Frontal cortex (tissue), 4 donors: ENCODE results near the gene AGBL4. TPM values are rescaled to one million over a fixed set of nuclear protein-coding genes. Genes with fewer than 3 reads are reported as not detected.
A peak's percentile ranks its signal among the peaks of the same experiment; 100 is the strongest.
"Not testable (repeated sequence)": the region's sequence is repeated elsewhere in the genome, so short reads cannot be mapped to it uniquely, and the experiment has no call there.

Experiments
- DNase-seq, 2 donors: peaks; one replicate each; pipeline ENCODE4 v3.0.0; 2012; ENCODE audit warnings: low spot score in 2 of 2
- FAIRE-seq: peaks from 2 replicates; lab custom pipeline; 2012; peaks lifted over from hg19 to GRCh38; lab: Jason Lieb, UNC
- total RNA-seq: library from RNA; depleted of rRNA; stranded (reverse); fragments of >200 nt; gene quantifications from one replicate; pipeline ENCODE4 v1.2.3, GENCODE V29; 2014
- donor health status: control.
- donor health status: control.
- donor health status: control.

Gene AGBL4
- total RNA-seq, 1 donor from 2014 or later, result 3.3 TPM

DNA sequence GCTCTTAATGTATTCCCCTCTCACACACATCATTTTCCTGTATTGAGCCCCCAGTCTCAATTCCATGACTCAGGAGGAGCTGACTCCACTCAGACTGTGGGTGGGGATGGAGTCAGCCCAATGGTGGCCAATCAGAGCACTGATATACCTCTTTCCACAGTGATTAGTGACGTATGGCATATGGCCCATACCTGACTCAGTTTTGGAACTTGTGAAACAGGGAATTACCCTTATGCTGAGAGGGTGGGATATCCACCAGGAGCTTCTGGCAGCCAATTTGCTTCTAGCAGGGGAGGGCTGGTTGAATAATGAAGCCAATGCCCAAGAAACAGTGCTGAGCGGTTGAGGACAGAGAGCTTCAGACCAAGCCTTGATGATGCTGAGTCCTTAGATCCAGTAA lies 1465.4 kb downstream of the AGBL4 start:
- FAIRE-seq (no peak), DNase-seq (no peak)

DNA sequence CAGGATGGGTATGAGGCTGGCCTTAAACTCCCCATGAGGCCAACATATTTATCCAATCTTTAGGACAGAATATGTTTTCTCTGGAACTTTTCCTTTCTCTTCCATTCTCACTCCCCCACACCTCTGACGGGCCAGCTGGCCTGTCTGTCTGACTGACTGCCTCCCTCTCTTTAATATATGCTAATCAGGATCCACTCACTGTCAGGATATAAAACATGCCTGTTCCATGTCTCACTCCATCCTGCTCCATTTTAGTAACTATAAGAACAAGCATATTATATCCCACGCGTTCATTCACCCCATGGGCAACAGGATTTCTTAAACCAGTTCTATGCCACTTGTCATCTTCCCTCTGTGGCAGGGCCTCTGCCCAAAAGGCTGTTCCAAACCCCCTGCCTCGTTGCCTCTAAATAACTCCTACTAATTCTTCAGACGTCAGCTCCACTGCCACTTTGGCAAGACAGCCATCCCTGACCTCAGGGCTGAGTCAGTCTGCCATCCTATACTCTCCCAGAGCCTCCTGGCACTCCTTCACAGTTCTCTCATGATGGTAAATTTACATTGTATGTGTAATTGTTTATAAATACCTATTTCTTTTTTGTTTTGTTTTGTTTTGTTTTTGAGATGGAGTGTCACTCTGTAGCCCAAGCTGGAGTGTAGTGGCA lies 1467.4 kb downstream of the AGBL4 start:
- FAIRE-seq, result no peak

DNA sequence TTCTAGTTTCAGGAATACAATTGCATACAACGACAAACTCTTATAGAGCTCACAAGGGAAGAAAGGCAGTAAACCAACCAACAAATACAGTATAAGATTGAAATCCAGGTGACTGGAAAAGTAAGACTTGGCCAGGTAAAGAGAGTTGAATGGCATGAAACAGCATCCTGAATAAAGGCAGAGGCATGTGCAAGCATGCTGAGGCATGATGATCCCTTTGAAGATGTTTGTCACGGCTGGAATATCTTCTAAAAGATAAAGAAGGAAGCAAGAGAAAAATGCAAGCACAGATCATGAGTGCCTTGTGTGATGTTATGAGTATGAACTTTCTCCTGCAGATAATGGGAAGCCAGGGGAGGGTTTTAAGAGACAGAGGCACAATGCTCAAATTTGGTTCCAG lies 1468.5 kb downstream of the AGBL4 start:
- FAIRE-seq (no peak), DNase-seq (no peak)

More for the DNA sequence above, 1467.4 kb downstream of the AGBL4 start:
- DNase-seq, result no peak

DNA sequence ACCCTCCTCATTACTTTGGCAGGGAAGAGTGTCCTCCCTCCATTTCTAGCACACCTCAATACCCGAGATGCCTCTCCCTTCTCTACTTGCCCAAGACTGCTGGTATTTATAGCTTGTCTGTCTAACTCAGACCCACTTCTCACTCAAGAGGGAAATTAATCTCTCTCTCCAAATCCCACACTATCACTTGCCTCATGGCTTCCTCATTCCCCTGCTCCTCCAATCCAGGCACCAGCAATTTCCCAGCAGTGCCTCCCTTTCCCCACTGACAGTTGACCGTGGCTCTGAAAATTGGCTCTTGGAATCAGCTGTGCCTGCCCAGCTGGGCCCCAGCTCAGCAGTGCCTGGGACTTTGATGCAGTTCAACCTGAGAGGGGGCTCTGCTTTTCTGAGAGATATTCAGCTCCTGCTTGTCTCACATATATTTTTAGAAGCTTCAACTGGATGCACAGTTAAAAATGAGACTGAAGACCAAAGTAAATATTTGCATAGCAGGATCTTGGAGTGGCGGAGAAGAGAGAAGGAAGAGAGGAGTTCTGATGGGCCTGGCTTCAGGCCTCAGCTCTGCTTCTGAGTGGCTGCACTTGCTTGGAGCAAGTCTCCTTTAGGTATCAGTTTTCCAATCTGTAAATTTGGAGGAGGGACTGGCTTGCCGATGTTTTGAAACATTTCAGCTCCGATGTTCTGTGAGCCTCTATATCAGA lies 1470.7 kb downstream of the AGBL4 start:
- no peak for DNase-seq
- FAIRE-seq, result no peak

DNA sequence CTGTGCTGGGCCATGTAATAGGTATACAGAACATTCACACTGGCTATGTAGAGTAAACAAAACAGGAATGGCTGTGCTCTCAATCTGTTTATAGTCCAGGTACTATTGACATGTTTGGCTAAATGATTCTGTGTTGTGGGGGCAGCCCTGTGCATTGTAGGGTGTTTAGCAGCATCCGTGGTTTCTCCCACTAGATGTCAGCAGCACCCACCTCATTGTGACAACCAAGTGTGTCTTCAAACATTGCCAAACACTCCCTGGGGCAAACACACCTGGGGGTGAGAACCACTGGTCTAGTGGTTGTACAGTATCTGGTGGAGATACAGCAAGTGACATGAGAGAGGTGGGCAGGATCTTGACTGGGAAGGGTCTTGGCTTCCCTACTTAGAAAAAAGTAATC lies 1471.3 kb downstream of the AGBL4 start:
- no peak for FAIRE-seq
- no peak for DNase-seq

DNA sequence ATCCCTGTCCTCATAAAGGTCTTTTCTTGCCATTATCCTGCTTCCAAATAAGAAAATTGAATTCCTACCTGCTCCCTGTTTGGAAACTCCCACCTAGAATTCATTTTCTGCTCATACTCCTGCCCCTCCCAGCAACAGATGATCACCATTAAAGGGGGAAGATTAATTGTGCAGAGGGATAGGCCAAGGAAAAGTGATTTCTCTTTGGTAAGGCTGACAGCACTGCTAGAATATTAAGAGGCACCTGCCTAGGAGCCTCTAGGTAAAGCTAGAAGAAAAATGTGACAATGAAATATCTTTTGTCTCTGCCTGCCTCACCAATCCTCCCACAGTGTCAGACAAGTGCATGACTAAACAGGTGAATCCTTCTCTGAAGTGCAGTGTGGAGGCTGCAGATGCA lies 1474.8 kb downstream of the AGBL4 start:
- FAIRE-seq, result no peak
- no peak for DNase-seq

DNA sequence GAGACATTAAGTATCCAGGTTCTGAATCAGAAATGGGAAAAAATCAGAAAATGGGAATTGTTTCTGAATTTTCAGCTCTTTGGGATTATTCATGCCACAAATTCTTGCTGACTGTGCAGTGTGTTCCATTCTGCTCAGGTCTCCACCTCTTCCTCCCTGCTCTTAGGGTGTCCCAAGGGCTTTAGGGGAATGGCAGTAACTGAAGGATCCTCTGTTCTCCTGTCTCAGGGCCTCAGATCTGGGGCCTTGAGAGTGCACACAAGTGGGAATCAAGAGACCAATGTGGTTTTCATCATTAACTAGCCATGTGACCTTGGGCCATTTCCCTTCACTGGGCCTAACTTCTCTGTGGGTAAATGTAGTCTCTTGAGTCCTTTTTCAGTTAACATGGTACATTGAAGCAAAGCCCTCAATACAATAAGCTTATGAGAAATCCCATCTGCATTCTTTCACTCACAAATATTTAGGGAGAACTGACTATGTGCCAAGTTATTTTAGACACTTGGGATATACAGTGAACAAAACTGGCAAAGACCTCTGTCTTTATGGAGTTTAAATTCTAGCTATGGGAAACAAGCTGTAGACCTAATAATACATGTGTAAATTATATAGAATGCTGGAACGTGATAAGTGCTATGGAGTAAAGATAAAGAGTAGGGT lies 1476.1 kb downstream of the AGBL4 start:
- FAIRE-seq, result no peak
- no peak for DNase-seq

DNA sequence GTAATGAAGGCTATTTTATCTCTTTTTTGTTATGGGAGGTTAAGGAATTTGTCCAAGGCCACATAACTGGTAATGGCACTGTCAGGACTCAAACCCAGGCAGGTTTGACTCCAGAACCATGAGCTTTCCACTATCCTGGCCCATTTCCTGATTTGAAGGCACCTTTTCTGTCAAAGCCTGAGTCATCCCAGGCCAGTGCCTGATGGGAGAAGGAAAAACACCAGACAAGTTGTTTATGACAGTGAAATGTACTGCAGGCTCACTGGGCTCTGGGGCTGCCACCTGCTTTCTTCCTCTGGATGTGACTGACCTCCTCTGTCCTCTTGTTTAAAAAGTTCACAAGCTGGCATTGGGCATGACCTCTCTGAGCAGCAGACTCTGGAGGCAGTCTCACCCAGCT lies 1479.9 kb downstream of the AGBL4 start:
- DNase-seq (no peak), FAIRE-seq (no peak)

DNA sequence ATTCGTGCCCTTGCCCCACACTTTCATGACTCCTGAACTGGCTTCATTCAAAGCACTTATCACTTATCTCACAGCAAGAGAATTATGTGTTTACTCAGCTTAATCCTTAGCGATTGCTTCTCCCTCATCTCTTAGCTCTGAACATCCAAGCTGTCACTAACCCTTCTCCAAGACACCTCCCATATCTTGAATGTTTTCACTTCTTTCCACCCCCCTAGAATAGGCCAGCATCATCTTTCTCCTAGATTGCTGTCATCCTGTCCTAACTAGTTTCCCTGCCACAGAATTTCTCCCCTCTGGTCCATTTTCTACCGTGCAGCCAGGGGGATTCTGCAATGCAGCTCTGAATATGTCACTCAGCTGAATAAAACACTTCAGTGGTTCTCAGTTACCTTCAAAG lies 1483.2 kb downstream of the AGBL4 start:
- FAIRE-seq (no peak), DNase-seq (no peak)

DNA sequence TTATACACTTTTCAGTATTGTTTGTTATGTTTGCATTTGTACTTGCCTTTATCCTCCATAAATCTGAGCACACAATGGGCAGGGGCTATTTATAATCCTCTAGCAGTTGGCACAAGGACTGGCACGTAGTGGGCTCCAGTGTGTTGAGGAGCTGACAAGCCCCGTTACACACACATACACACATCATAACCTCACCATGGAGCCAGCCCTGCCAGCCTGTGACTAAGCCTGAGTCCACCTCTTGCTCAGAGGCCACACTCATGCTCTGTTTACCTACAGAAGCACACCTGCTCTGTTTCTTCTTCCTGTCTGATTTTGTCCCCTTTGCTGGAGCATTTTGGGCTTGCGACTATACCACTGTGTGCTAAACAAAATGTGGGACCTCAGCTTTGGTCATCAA lies 1487.3 kb downstream of the AGBL4 start:
- FAIRE-seq, result no peak
- no peak for DNase-seq

DNA sequence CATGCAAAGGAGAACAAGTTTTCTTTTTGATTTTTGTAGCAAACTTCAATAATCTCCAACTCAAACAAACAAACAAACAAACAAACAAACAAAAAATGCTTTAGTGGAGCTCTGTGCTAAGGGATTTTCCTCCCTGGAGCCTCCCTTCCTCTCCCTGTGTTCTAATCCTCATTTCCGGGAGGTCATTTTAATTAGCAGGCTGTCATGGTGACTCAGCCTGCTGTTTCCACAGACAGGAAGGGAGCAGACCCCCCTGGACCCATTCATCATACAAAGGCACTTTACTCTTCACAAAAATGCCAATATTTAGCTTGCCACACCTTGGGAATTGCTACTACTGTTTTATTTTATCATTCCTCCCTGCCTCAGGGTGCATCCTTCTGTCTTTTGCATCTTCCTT lies 1490.8 kb downstream of the AGBL4 start:
- no peak for FAIRE-seq

DNA sequence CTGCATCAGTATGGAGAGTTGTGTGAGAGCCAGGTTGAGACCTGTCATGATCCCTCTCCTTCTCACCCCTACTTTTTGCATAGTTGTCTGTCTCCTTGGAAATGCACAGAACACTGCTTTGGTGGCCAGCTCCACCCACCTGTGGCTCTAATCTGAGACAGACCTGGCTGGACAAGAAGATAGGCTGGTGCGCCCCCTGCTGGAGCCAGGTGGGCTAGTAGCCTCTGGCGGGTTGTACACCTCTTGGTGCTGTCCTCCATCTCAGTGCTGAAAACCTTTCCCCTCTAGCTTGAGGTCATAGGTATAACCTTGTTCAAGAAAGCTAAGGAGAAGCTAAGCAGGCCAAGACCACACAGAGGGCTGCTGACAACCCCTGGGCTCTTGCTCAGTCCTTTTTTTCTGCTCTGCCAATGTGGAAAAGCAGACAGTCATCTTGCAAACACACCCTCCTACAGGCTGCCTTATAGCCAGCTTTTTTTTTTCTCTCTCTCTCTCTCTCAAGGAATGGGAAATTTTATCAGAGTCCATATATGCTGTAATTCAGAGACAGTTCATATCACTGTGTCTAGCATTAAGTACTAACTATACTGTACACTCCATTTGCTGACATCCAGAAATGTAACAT lies 1492.9 kb downstream of the AGBL4 start:
- DNase-seq (peak in 1 of 2 donors; percentile 27), FAIRE-seq (no peak)

More for the DNA sequence above, 1490.8 kb downstream of the AGBL4 start:
- DNase-seq, result no peak

DNA sequence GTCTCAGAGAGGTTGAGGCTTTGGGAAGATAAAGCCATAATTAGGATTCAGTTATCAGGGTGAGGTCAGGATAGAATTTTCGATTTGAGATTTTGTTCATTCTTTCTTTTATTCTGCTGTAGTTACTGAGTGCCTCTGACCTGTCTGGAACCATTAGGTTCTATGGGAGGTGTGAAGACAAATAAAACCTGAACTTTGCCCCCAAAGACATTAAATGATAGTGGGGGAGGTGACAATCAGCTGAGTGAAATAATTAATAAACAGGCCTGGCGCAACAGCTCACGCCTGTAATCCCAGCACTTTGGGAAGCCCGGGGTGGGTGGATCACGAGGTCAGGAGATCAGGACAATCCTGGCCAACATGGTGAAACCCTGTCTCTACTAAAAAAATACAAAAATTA lies 1496.7 kb downstream of the AGBL4 start:
- no peak for FAIRE-seq
- DNase-seq, result no peak

DNA sequence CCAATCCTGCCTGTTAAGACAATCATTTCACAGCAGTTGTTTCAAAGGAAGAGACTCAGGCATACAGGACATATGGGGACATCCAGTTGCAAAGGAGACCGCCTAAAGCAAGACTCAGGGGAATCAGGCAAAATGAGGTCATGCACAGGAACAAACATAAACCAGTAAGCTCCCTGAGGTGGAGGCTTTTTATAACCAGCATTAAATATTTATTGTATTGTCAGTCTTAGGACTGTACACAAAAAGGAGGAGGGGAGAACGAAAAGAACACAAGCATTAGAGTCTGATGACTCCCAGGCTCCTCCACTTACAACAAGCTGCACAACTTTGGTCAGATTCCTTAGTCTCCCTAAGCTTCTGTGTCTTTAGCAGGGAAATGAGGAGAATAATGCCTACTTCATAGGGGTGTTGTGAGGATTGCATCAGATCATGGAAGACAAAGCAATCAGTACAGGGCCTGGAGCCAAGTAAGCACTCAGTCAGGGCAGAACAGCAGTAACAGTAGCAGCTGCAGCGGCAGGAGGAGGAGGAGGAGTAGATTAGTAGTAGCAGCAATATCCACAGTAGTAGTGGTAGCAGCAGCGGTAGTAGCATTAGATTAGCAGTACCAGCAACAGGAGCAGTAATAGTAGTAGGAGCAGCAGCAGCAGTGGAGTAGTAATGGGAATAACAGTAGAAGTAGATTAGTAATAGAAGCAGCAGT lies 1497.6 kb downstream of the AGBL4 start:
- peak in 1 of 2 donors; percentile 8 for DNase-seq
- FAIRE-seq, result no peak

DNA sequence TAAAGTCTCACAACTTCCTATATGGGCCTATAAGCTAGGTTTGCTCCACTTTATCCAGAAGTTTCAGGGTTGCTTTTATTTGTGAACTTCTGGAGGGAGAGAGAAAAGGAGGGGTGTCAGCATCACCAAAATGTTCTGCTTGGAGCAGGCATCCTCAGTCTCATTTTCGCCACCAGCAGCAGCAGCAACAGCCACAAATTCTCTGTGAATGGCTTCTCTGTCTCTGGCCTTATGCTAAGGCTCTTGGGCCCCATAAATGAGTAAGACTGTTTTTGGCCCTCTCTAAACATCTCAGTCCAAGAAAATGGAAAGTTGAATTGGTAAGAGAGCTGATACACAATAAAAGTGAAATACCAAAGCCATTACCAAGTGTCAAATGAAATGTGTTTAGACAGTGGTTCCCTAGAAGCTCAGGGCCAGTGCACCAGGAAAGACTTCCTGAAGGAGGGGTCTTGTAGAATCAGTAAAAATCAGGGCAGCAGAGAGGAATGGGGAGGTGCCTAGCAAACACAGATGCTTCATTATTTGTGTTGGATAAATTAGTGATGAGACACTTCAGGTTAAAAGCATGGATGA lies 1498.8 kb downstream of the AGBL4 start:
- DNase-seq (no peak), FAIRE-seq (no peak)

DNA sequence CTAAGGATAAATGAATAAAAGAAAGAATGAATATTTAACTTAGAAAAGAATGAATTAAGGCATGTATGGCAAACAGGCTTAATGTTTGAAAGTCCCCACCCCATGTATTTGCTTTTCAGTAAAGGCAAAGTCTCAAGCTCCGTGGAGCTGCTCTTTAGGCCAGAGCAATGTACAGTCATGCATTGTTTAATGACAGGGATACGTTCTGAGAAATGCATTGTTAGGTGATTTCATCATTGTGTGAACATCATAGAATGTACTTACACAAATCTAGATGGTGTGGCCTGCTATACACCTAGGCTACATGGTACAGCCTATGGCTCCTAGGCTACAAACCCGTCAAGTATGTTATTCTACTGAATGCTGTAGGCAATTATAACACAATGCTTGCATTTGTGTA lies 1500.2 kb downstream of the AGBL4 start:
- no peak for FAIRE-seq

DNA sequence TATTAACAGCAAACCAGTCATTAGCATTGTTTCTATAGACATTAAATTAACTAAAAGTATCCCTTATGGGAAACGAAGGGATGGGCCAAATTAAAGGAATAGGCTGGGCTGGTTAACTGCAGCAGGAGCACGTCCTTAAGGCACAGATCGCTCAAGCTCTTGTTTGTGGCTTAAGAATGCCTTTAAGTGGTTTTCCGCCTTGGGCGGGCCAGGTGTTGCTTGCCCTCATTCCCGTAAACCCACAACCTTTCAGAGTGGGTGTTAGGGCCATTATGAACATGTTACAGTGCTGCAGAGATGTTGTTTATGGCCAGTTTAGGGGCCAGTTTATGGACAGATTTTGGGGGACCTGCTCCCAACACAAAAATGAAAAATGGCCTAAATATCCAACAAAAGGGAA lies 1503.9 kb downstream of the AGBL4 start:
- FAIRE-seq, DNase-seq: not testable (repeated sequence)

More for the DNA sequence above, 1500.2 kb downstream of the AGBL4 start:
- no peak for DNase-seq

DNA sequence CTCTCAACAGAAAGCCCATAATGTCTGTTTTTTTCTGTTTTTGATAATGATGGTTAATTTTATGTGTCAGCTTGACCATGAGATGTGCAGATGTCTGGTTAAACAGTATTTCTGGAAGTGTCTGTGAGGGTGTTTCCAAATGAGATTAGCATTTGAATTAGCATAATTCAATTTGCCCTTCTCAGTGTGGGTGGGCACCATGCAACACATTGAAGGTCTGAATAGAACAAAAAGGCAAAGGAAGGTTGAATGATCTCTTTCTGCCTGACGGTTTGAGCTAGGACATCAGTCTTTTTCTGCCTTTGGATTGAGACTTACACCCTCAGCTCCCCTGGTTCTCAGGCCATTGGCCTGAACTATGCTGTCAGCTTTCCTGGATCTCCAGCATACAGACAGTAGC lies 1516.9 kb downstream of the AGBL4 start:
- DNase-seq (no peak), FAIRE-seq (no peak)

DNA sequence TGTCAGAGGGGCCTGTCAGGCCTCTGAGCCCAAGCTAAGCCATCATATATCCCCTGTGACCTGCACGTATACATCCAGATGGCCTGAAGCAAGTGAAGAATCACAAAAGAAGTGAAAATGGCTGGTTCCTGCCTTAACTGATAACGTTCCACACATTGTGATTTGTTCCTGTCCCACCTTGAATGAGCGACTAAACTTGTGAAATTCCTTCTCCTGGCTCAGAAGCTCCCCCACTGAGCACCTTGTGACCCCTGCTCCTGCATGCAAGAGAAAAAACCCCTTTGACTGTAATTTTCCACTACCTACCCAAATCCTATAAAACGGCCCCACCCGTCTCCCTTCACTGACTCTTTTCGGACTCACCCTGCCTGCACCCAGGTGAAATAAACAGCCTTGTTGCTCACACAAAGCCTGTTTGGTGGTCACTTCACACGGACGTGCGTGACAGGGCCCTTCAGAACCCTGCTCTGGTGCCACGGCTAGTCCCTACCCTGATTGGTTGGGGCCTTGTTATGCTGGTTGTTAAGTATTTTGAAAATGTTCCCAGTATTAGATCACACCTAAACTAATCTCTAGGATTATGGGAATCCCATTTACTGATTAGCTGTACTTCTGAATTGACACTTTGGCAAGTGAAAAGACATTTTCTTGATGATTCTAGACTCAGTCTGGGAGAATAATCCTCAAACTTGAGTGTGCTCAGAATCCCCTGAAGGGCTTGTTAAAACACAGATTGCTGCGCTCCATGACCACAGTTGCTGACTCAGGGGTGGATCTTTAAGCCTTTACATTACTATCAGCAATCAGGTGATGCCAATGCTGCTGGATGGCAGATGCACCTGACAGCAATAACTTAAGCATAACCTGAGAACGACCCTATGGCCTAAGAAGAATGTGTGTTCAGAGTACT lies 1523.0 kb downstream of the AGBL4 start:
- FAIRE-seq, result no peak

More for the DNA sequence above, 1523.0 kb downstream of the AGBL4 start:
- no peak for DNase-seq
